PC-9 (cell line): Measurements from ENCODE around the gene PCSK5. TPM values are rescaled to one million over a fixed set of nuclear protein-coding genes. Genes with fewer than 3 reads are reported as not detected.
A peak's percentile ranks its signal among the peaks of the same experiment; 100 is the strongest.
"Not testable (repeated sequence)": the region's sequence is repeated elsewhere in the genome, so short reads cannot be mapped to it uniquely, and the experiment has no call there.

Experiments used
- BruUV-seq: library from RNA; stranded (reverse); fragments of 400-500 nt; replicated peaks from 2 replicates; lab custom pipeline; 2021; lab: Mats Ljungman, UMichigan
- CTCF ChIA-PET: fragments of 300-600 bp; sonication (Branson Sonifier 250); formaldehyde crosslinking; loops from one replicate; lab custom pipeline; 2022; ENCODE audit warnings: antibody characterized with exemption; lab: Charles Lee
- POLR2A ChIA-PET: fragments of 300-600 bp; sonication (Branson Sonifier 250); formaldehyde crosslinking; loops from one replicate; lab custom pipeline; 2022; ENCODE audit warnings: antibody characterized with exemption; ENCODE audit not compliant: unreplicated experiment; lab: Charles Lee
- DNase-seq, 2 experiments: peaks; one replicate each; pipeline versions ENCODE4 v3.0.0 to v3.0.0-alpha.2; 2015 to 2022; ENCODE audit warnings: mixed read lengths in 1 of 2
- H2AFZ ChIP-seq: fragments of 200-600 bp; sonication (generic); 2 replicates; pipeline ENCODE4 v1.8.1; 2017; ENCODE audit warnings: antibody characterized with exemption
- H3F3A ChIP-seq: fragments of 200-600 bp; sonication (generic); 2 replicates; pipeline ENCODE4 v1.8.1; 2017; ENCODE audit warnings: antibody characterized with exemption, mild to moderate bottlenecking, low read depth; ENCODE audit not compliant: insufficient read depth
- H3K27ac ChIP-seq: fragments of 200-600 bp; sonication (generic); 2 replicates; pipeline ENCODE4 v1.6.1; 2016; ENCODE audit warnings: mixed run types
- H3K27me3 ChIP-seq: fragments of 200-600 bp; sonication (generic); 2 replicates; pipeline ENCODE4 v1.6.1; 2016; ENCODE audit warnings: low read depth, mixed run types; ENCODE audit not compliant: insufficient read depth
- H3K36me3 ChIP-seq: fragments of 200-600 bp; sonication (generic); 2 replicates; pipeline ENCODE4 v1.6.1; 2016; ENCODE audit warnings: low read depth, mixed run types
- H3K4me1 ChIP-seq: fragments of 200-600 bp; sonication (generic); replicated peaks from 2 replicates; pipeline ENCODE4 v1.6.1; 2016; ENCODE audit warnings: mixed run types; ENCODE audit not compliant: insufficient read depth
- H3K4me2 ChIP-seq: fragments of 200-600 bp; sonication (generic); 2 replicates; pipeline ENCODE4 v1.6.1; 2017; ENCODE audit warnings: mixed run types
- H3K4me3 ChIP-seq: fragments of 200-600 bp; sonication (generic); 2 replicates; pipeline ENCODE4 v1.6.1; 2016; ENCODE audit warnings: mixed run types
- H3K79me2 ChIP-seq: fragments of 200-600 bp; sonication (generic); 2 replicates; pipeline ENCODE4 v1.6.1; 2017; ENCODE audit warnings: low read depth, mixed run types
- H3K9me2 ChIP-seq: fragments of 200-600 bp; sonication (generic); 2 replicates; pipeline ENCODE4 v1.8.1; 2017; ENCODE audit warnings: mild to moderate bottlenecking; ENCODE audit not compliant: insufficient read depth
- H3K9me3 ChIP-seq: fragments of 200-600 bp; sonication (generic); 2 replicates; pipeline ENCODE4 v1.8.1; 2016; ENCODE audit warnings: low read depth; ENCODE audit not compliant: insufficient read depth
- H4K20me1 ChIP-seq: fragments of 200-600 bp; sonication (generic); 2 replicates; pipeline ENCODE4 v1.8.1; 2017; ENCODE audit not compliant: insufficient read depth
- EZH2 ChIP-seq: fragments of 200-600 bp; sonication (generic); IDR thresholded peaks from 2 replicates; pipeline ENCODE4 v1.8.0; 2017; ENCODE audit warnings: antibody characterized with exemption, low read depth
- intact Hi-C: fragments of 100-400 bp; cut with micrococcal nuclease; formaldehyde crosslinking; loops from one replicate; pipeline ENCODE4 v1.10.0; 2022; ENCODE audit not compliant: unreplicated experiment
- total RNA-seq: library from RNA; stranded (reverse); gene quantifications from 2 replicates; pipeline ENCODE4 v1.2.3, GENCODE V29; 2021
- TF ChIP-seq, protein P1 (sequence below): fragments of 200-600 bp; sonication (generic); conservative IDR thresholded peaks from 2 replicates; pipeline ENCODE4 v1.6.1; 2017; ENCODE audit warnings: mixed run types, antibody characterized with exemption, mild to moderate bottlenecking, moderate library complexity

The PCSK5 gene
- total RNA-seq, 1 experiment from 2014 or later = 8.2 TPM

DNA sequence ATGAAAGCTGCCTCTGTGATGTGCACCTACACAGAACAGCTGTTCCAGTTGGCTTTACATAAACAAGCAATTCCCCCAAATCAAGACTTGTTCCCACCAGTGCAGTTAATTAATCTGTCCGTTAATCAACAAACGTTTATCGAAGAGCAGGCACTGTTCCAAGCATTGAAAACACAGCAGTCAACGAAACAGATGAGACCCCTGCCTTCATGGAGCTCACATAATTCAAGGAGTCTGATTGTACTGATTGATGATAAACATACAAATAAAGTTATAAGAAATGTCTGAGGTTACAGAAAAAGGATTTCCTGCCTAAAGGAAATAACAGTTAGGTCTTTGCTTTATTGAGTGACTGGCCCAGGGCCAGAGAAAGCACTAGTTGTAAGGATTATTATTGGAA, 26.2 kb upstream of the PCSK5 start:
- Histone ChIP-seq H3K9me3 (no peaks in the 10 kb centered on the region), H3K4me1 (no peaks in the 10 kb centered on the region), H3K4me3 (no peak overlapping the region), H3K27ac (no peak overlapping the region), H3F3A (no peaks in the 10 kb centered on the region), H3K36me3 (no peaks in the 10 kb centered on the region), H3K79me2 (no peaks in the 10 kb centered on the region), H3K27me3 (no peaks in the 10 kb centered on the region), H3K4me2 (no peak overlapping the region), H4K20me1 (no peaks in the 10 kb centered on the region; the same call in 1 of the 2 replicates), H2AFZ (no peak overlapping the region), H3K9me2 (no peaks in the 10 kb centered on the region)
- intact Hi-C loops = no loop called here
- ChIA-PET CTCF (interaction anchor here (0.6 kb wide), 1 partner anchor 32 kb away, joined by 3 read pairs; no protein-coding TSS in a partner anchor), POLR2A (no interaction called here)
- no peak for TF ChIP-seq EZH2
- TF ChIP-seq, protein P1, sequence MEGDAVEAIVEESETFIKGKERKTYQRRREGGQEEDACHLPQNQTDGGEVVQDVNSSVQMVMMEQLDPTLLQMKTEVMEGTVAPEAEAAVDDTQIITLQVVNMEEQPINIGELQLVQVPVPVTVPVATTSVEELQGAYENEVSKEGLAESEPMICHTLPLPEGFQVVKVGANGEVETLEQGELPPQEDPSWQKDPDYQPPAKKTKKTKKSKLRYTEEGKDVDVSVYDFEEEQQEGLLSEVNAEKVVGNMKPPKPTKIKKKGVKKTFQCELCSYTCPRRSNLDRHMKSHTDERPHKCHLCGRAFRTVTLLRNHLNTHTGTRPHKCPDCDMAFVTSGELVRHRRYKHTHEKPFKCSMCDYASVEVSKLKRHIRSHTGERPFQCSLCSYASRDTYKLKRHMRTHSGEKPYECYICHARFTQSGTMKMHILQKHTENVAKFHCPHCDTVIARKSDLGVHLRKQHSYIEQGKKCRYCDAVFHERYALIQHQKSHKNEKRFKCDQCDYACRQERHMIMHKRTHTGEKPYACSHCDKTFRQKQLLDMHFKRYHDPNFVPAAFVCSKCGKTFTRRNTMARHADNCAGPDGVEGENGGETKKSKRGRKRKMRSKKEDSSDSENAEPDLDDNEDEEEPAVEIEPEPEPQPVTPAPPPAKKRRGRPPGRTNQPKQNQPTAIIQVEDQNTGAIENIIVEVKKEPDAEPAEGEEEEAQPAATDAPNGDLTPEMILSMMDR = no peak
- DNase-seq = no peak
- no TSS peak for BruUV-seq

DNA sequence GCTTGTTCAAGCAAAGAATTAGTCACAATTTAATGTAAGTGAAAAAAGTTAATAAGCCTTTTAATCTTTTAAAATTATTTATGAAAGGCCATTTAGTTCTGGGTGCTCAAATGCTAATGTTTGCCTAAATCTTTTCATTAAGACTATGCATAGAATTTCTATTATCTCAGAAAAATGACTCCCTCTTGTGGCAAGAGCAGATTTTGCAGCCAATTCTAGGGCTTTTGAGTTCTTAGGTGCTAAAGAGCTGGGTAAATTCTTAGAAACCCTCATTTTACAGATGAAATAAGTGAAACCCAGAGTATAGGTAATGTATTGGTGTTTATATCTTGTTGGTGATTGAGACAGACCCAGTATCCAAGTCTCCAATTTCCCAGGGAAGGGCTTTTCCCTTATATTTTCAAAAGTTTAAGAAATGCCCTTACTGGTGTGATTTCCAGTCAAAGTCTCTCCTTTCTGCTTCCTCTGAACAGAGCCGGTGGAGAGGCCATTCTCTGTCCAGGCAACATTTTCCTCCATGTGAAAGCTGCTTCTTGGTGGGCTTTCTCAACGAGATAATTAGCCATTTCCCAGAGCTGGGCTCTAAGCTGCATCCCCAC, 24.1 kb upstream of the PCSK5 start:
- Histone ChIP-seq H3K4me3 (no peak overlapping the region), H3K27me3 (no peaks in the 10 kb centered on the region), H3K36me3 (no peaks in the 10 kb centered on the region), H3K27ac (no peak overlapping the region), H3K4me2 (no peak overlapping the region), H2AFZ (no peak overlapping the region), H3K4me1 (no peaks in the 10 kb centered on the region), H3K9me2 (no peaks in the 10 kb centered on the region), H4K20me1 (no peaks in the 10 kb centered on the region), H3K79me2 (no peaks in the 10 kb centered on the region), H3F3A (no peaks in the 10 kb centered on the region), H3K9me3 (no peaks in the 10 kb centered on the region)
- POLR2A ChIA-PET = interaction anchor here (0.6 to 0.7 kb wide), 2 partner anchors 139 to 314 kb away, joined by 4 to 10 read pairs; no protein-coding TSS in a partner anchor
- CTCF ChIA-PET = interaction anchor here (0.6 to 0.8 kb wide), 9 partner anchors 23 to 1708 kb away, joined by 3 to 8 read pairs (median 3); no protein-coding TSS in a partner anchor
- TF ChIP-seq EZH2 = no peak
- TF ChIP-seq, protein P1 = peak; percentile 89
- no TSS peak for BruUV-seq
- DNase-seq = peak in 1 of 2 experiments; percentile 19
- intact Hi-C loops = loop anchor here (5.0 kb wide), 2 partner anchors 431 to 599 kb away; no protein-coding TSS in a partner anchor

DNA sequence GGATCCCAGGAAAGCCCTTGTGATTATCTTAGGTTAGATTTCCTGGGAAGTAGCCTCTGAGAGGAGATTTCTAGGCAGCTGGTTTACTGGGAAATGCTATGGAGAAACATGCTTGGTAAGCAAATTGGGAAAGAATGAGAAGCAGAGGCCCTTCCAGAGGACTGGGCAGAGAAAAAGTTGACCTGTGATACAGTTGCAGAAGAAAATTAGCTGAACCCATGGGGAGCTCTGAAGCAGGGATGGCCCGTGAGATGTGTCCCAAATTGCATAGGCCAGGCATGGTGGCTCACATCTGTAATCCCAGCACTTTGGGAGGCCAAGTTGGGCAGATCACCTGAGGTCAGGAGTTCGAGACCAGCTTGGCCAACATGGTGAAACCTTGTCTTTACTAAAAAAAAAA, 21.9 kb upstream of the PCSK5 start:
- POLR2A ChIA-PET, H3K27ac ChIP-seq, H3K4me1 ChIP-seq, H3K9me2 ChIP-seq, DNase-seq, BruUV-seq, H3K27me3 ChIP-seq, H2AFZ ChIP-seq, H3F3A ChIP-seq, H3K4me2 ChIP-seq, CTCF ChIA-PET, H3K79me2 ChIP-seq, H3K4me3 ChIP-seq, H3K36me3 ChIP-seq, H4K20me1 ChIP-seq, H3K9me3 ChIP-seq: not testable (repeated sequence)
- intact Hi-C loops = loop anchor here (5.0 kb wide), 2 partner anchors 429 to 601 kb away; no protein-coding TSS in a partner anchor
